Measurements from ENCODE around the gene RNF38.

GRCh38 chr9:36363448-36363847 is 36.6 kb downstream of the RNF38 start:
- TF ChIP-seq CTCF (IDR thresholded peaks at IDR 0.05): no peak
- TF ChIP-seq POLR2A (IDR thresholded peaks at IDR 0.05): no peak
